Keratinocyte (primary cell): ENCODE results near the gene SHISA2. TPM values are rescaled to one million over a fixed set of nuclear protein-coding genes. Genes with fewer than 3 reads are reported as not detected.
"Not testable (repeated sequence)": the region's sequence is repeated elsewhere in the genome, so short reads cannot be mapped to it uniquely, and the experiment has no call there.

ENCODE experiments used
- DNase-seq: peaks from one replicate; pipeline ENCODE4 v3.0.0-alpha.2; 2011; ENCODE audit warnings: low read depth, missing footprints, low spot score
- FAIRE-seq: peaks from 2 replicates; lab custom pipeline; 2011; peaks lifted over from hg19 to GRCh38; lab: Jason Lieb, UNC
- H2AFZ ChIP-seq: 2 replicates; pipeline ENCODE4 v1.6.0; 2012; ENCODE audit warnings: low read length, control low read depth, inconsistent platforms; ENCODE audit not compliant: control insufficient read depth
- H3K27ac ChIP-seq: 2 replicates; pipeline ENCODE4 v1.5.1; 2011; ENCODE audit warnings: low read length; ENCODE audit not compliant: control insufficient read depth, insufficient read depth
- H3K27me3 ChIP-seq: 3 replicates; pipeline ENCODE4 v1.6.0; 2011; ENCODE audit warnings: low read length; ENCODE audit not compliant: control insufficient read depth, insufficient read depth; ENCODE audit errors: extremely low read depth
- H3K36me3 ChIP-seq, 2 experiments: 2 replicates in 1 of 2; 3 replicates in 1 of 2; pipeline ENCODE4 v1.5.1; 2011; ENCODE audit warnings: low read length in 2 of 2, mild to moderate bottlenecking in 1 of 2; ENCODE audit not compliant: control insufficient read depth in 2 of 2, insufficient read depth in 2 of 2; ENCODE audit errors: extremely low read depth in 1 of 2
- H3K4me1 ChIP-seq: 3 replicates; pipeline ENCODE4 v1.5.1; 2011; ENCODE audit warnings: low read length; ENCODE audit not compliant: control insufficient read depth, insufficient read depth; ENCODE audit errors: extremely low read depth
- H3K4me2 ChIP-seq: 3 replicates; pipeline ENCODE4 v1.6.0; 2011; ENCODE audit warnings: low read depth, low read length; ENCODE audit not compliant: control insufficient read depth, insufficient read depth; ENCODE audit errors: extremely low read depth
- H3K4me3 ChIP-seq, 3 experiments: fragments of 200-600 bp in 1 of 3; sonication (generic) in 1 of 3; 2 replicates in 2 of 3; 3 replicates in 1 of 3; pipeline ENCODE4 v1.5.1; 2011 to 2016; ENCODE audit warnings: low read length in 3 of 3, mild to moderate bottlenecking in 3 of 3, control low read depth in 2 of 3, inconsistent platforms in 1 of 3, low read depth in 1 of 3, mixed read lengths in 1 of 3, mixed run types in 1 of 3, moderate library complexity in 1 of 3; ENCODE audit not compliant: control insufficient read depth in 2 of 3, insufficient read depth in 2 of 3; ENCODE audit errors: extremely low read depth in 1 of 3
- H3K79me2 ChIP-seq: 2 replicates; pipeline ENCODE4 v1.6.0; 2012; ENCODE audit warnings: low read length; ENCODE audit not compliant: control insufficient read depth, insufficient read depth
- H3K9ac ChIP-seq: 3 replicates; pipeline ENCODE4 v1.6.0; 2011; ENCODE audit warnings: low read length; ENCODE audit not compliant: control insufficient read depth, insufficient read depth; ENCODE audit errors: extremely low read depth
- H3K9me1 ChIP-seq: 3 replicates; pipeline ENCODE4 v1.6.0; 2011; ENCODE audit warnings: low read length; ENCODE audit not compliant: control insufficient read depth, insufficient read depth; ENCODE audit errors: extremely low read depth
- H3K9me3 ChIP-seq: 2 replicates; pipeline ENCODE4 v1.5.1; 2012; ENCODE audit warnings: low read depth, low read length; ENCODE audit not compliant: control insufficient read depth
- H4K20me1 ChIP-seq: 3 replicates; pipeline ENCODE4 v1.6.0; 2011; ENCODE audit warnings: low read length; ENCODE audit not compliant: control insufficient read depth, insufficient read depth; ENCODE audit errors: extremely low read depth
- EZH2 ChIP-seq: IDR thresholded peaks from one replicate; pipeline ENCODE4 v1.6.1; 2012; ENCODE audit warnings: inconsistent platforms, mild to moderate bottlenecking, low read length, moderate library complexity
- dilution Hi-C: fragments of 300-500 bp; cut with MboI; formaldehyde crosslinking; loops from one replicate; pipeline ENCODE4 v1.7.0; 2020; ENCODE audit warnings: low sequenced_read_pairs; ENCODE audit not compliant: extremely low pct_ligation_motif_present
- polyA plus RNA-seq, 5 experiments: library from polyadenylated mRNA; depleted of rRNA in 3 of 5; stranded (reverse) in 3 of 5; stranded (forward) in 1 of 5; unstranded in 1 of 5; fragments of >200 nt; gene quantifications; 1 replicate in 1 of 5; 2 replicates in 3 of 5; 3 replicates in 1 of 5; pipeline versions ENCODE4 v1.2.1 to v1.2.3, GENCODE V29; 2011 to 2012; ENCODE audit warnings: missing spikeins in 2 of 5, low read depth in 1 of 5, low replicate concordance in 1 of 5
- TF ChIP-seq, protein P1 (sequence below), 3 experiments: IDR thresholded peaks in 1 of 3; conservative IDR thresholded peaks in 1 of 3; optimal IDR thresholded peaks in 1 of 3; 2 replicates in 2 of 3; 3 replicates in 1 of 3; pipeline versions ENCODE3 to v1.5.1; 2011; ENCODE audit warnings: low read length in 3 of 3, mild to moderate bottlenecking in 3 of 3, moderate library complexity in 2 of 3, control low read depth in 1 of 3, inconsistent platforms in 1 of 3; ENCODE audit not compliant: insufficient read depth in 2 of 3; ENCODE audit errors: extremely low read depth in 1 of 3

The SHISA2 gene
- polyA plus RNA-seq, 1 donor (not counting 4 experiments of a cell fraction or from before 2014, with no cell fraction given): 0.18 TPM

DNA sequence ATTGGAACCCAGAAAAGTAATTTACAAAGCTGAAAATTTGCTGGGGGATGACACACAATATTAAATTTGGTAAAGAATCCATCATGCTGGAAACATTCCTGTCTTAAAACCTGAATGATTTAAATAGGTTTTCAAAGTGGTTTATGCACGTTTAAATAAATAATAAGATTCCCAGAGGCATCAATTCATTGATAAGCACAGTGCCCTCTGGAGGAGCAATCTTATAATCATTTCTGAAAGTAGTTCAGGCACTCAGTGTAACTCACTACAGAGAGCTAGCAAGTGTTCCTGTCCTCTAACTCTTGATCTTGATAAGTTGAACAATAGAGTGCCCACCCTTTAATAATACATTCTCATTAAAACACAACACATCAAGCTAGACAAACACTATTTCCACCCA, 43.5 kb upstream of the SHISA2 start:
- Histone ChIP-seq H2AFZ (no peak overlapping the region), H3K9ac (no peak overlapping the region), H3K4me3 (no peak overlapping the region), H4K20me1 (no peaks in the 10 kb centered on the region), H3K4me1 (no peaks in the 10 kb centered on the region), H3K36me3 (no peaks in the 10 kb centered on the region), H3K9me3 (no peaks in the 10 kb centered on the region), H3K27ac (no peak overlapping the region), H3K4me2 (no peak overlapping the region), H3K79me2 (no peaks in the 10 kb centered on the region), H3K27me3 (peaks cover 4% of the 10 kb centered on the region), H3K9me1 (no peaks in the 10 kb centered on the region)
- TF ChIP-seq EZH2: no peak
- TF ChIP-seq, protein P1, sequence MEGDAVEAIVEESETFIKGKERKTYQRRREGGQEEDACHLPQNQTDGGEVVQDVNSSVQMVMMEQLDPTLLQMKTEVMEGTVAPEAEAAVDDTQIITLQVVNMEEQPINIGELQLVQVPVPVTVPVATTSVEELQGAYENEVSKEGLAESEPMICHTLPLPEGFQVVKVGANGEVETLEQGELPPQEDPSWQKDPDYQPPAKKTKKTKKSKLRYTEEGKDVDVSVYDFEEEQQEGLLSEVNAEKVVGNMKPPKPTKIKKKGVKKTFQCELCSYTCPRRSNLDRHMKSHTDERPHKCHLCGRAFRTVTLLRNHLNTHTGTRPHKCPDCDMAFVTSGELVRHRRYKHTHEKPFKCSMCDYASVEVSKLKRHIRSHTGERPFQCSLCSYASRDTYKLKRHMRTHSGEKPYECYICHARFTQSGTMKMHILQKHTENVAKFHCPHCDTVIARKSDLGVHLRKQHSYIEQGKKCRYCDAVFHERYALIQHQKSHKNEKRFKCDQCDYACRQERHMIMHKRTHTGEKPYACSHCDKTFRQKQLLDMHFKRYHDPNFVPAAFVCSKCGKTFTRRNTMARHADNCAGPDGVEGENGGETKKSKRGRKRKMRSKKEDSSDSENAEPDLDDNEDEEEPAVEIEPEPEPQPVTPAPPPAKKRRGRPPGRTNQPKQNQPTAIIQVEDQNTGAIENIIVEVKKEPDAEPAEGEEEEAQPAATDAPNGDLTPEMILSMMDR (optimal IDR thresholded peaks at IDR 0.05 in 1 of 3, IDR thresholded peaks at IDR 0.05 in 1 of 3, conservative IDR thresholded peaks at IDR 0.05 in 1 of 3; ENCODE audit: extremely low read depth in 1 of 3, insufficient read depth in 2 of 3, low read length in 3 of 3): no peak
- no peak for FAIRE-seq
- DNase-seq: no peak
- dilution Hi-C loops: loop anchor here (25.0 kb wide), 1 partner anchor 508 kb away; no protein-coding TSS in a partner anchor

- not testable (repeated sequence) for H3K4me3 ChIP-seq, H3K9ac ChIP-seq, H3K27ac ChIP-seq, H3K79me2 ChIP-seq, H3K4me2 ChIP-seq, DNase-seq, FAIRE-seq, H4K20me1 ChIP-seq, H3K9me3 ChIP-seq, H3K9me1 ChIP-seq, H3K4me1 ChIP-seq, H3K27me3 ChIP-seq, H2AFZ ChIP-seq, H3K36me3 ChIP-seq
- dilution Hi-C loops: loop anchor here (25.0 kb wide), 1 partner anchor 490 kb away; no protein-coding TSS in a partner anchor
Measured at GRCh38 chr13:26076821-26077220, 25.0 kb upstream of the SHISA2 start.

DNA sequence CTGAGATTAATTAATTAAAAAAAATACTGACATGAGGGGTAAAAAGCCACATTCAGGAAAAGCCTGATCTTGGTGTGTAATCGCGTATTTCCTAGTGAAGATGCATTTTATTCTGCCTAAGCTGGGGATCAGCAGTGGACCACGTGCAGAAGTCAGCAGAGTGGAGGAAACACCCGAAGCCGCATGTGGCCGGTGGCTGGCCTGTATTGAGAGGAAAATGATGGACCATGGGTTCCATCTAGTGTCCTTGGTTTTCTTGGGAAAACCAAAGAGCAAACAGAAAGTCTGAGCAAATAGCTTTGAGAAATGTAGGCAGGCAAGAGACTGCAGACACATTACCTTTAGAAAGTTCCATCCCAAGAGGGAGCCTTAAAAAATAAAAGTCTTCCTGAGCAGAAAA, 23.7 kb upstream of the SHISA2 start:
- H3K27me3 ChIP-seq: no peaks in the 10 kb centered on the region
- no peaks in the 10 kb centered on the region for H3K79me2 ChIP-seq
- peaks cover 2% of the 10 kb centered on the region for H3K4me1 ChIP-seq
- H3K9ac ChIP-seq: no peak overlapping the region
- H3K36me3 ChIP-seq: no peaks in the 10 kb centered on the region
- no peaks in the 10 kb centered on the region for H4K20me1 ChIP-seq
- no peak for FAIRE-seq
- no peak overlapping the region for H2AFZ ChIP-seq
- H3K4me3 ChIP-seq: no peak overlapping the region
- no peak overlapping the region for H3K27ac ChIP-seq
- no peak for DNase-seq
- no peaks in the 10 kb centered on the region for H3K9me3 ChIP-seq
- dilution Hi-C loops: loop anchor here (25.0 kb wide), 1 partner anchor 488 kb away; no protein-coding TSS in a partner anchor
- no peak overlapping the region for H3K4me2 ChIP-seq
- TF ChIP-seq EZH2: no peak
- TF ChIP-seq, protein P1 (optimal IDR thresholded peaks at IDR 0.05 in 1 of 3, IDR thresholded peaks at IDR 0.05 in 1 of 3, conservative IDR thresholded peaks at IDR 0.05 in 1 of 3; ENCODE audit: extremely low read depth in 1 of 3, insufficient read depth in 2 of 3, low read length in 3 of 3): no peak
- H3K9me1 ChIP-seq: no peaks in the 10 kb centered on the region
